ENCODE measurements around the gene EIF5A.

DNA sequence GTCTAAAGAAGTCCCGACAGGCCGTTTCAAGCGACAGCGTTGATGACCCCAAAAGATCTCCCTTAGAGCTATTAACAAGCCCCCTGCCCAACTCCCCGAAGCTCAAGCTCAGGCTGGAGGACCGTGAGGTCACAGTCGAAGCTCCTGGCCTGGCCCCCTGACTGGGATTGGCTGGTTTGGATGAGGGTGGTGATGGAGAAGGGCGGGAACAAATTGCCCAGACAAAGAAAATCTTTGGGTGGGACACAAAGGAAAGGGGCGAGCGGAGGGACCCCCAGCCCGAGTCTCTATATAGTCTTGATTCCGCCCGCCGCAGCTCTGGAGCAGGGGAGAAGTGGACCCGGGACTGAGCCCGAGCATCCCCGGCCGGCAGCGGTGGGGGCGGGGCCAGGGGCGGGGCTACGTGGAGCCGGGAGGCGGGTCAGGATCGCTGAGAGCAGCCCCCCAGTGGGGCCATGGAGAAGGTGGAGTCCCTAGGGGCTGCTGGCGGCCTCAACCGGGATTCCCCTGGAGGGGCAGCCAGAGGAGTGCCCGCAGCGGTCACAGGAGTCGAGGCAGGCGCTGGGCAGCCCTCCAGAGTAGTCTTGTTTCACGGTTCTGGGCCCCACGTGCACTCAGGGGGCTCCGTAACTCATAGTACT is 22.7 kb downstream of the EIF5A start:
- no peak for TF ChIP-seq CTCF (IDR thresholded peaks at IDR 0.05)
- no peak for TF ChIP-seq EP300 (IDR thresholded peaks at IDR 0.05)
